ENCODE data around the gene ARHGAP10.

GRCh38 chr4:147837854-147838253, 106.0 kb downstream of the ARHGAP10 start:
- TF ChIP-seq, protein P1, sequence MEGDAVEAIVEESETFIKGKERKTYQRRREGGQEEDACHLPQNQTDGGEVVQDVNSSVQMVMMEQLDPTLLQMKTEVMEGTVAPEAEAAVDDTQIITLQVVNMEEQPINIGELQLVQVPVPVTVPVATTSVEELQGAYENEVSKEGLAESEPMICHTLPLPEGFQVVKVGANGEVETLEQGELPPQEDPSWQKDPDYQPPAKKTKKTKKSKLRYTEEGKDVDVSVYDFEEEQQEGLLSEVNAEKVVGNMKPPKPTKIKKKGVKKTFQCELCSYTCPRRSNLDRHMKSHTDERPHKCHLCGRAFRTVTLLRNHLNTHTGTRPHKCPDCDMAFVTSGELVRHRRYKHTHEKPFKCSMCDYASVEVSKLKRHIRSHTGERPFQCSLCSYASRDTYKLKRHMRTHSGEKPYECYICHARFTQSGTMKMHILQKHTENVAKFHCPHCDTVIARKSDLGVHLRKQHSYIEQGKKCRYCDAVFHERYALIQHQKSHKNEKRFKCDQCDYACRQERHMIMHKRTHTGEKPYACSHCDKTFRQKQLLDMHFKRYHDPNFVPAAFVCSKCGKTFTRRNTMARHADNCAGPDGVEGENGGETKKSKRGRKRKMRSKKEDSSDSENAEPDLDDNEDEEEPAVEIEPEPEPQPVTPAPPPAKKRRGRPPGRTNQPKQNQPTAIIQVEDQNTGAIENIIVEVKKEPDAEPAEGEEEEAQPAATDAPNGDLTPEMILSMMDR (IDR thresholded peaks at IDR 0.05), result no peak
- TF ChIP-seq EZH2 (IDR thresholded peaks at IDR 0.05; ENCODE audit: borderline replicate concordance, insufficient read depth, low read depth, low read length, poor library complexity, severe bottlenecking), result no peak

Measured in B cell (primary cell).